ENCODE data around the gene MYO7A. TPM values are rescaled to one million over a fixed set of nuclear protein-coding genes. Genes with fewer than 3 reads are reported as not detected.

The MYO7A gene
- total and polyA plus RNA-seq, 2 of the 8 experiments (the other 6 are each of a cell fraction or from before 2014, with no cell fraction given), result 1.5 to 1.9 TPM

DNA sequence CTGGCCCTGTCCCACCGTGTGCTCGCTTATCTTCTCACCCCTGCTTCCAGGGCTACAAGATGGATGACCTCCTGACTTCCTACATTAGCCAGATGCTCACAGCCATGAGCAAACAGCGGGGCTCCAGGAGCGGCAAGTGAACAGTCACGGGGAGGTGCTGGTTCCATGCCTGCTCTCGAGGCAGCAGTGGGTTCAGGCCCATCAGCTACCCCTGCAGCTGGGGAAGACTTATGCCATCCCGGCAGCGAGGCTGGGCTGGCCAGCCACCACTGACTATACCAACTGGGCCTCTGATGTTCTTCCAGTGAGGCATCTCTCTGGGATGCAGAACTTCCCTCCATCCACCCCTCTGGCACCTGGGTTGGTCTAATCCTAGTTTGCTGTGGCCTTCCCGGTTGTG lies 86.5 kb downstream of the MYO7A start:
- Histone ChIP-seq H4K91ac (replicated peaks; ENCODE audit: insufficient read length, low read length) (no peak overlapping the region), H2BK5ac (ENCODE audit: low read depth, low read length) (no peak overlapping the region), H3K36me3 (ENCODE audit: control insufficient read depth in 2 of 4, insufficient read depth in 4 of 4, low read length in 3 of 4) (no peaks in the 10 kb centered on the region), H2BK12ac (ENCODE audit: low read depth, low read length) (no peak overlapping the region), H3K4me3 (ENCODE audit: extremely low read depth in 1 of 4, insufficient read depth in 2 of 4, low read depth in 3 of 4, low read length in 4 of 4) (no peak overlapping the region), H3K27me3 (replicated peaks in 1 of 4; ENCODE audit: control insufficient read depth in 3 of 4, extremely low read depth in 1 of 4, insufficient read depth in 3 of 4, low read length in 3 of 4) (no peaks in the 10 kb centered on the region), H3K4ac (replicated peaks; ENCODE audit: insufficient read length, low read depth, low read length) (no peak overlapping the region), H2BK120ac (replicated peaks; ENCODE audit: low read depth, low read length) (no peak overlapping the region), H3K4me1 (replicated peaks in 1 of 4; ENCODE audit: control insufficient read depth in 3 of 4, insufficient read depth in 4 of 4, low read length in 3 of 4) (no peaks in the 10 kb centered on the region), H2BK20ac (ENCODE audit: low read length) (no peak overlapping the region), H2AFZ (ENCODE audit: low read length) (no peak overlapping the region), H4K20me1 (replicated peaks in 1 of 2; ENCODE audit: control insufficient read depth in 1 of 2, insufficient read depth in 2 of 2, low read length in 2 of 2) (no peaks in the 10 kb centered on the region), H3K27ac (ENCODE audit: low read depth, low read length) (no peak overlapping the region), H3K23ac (ENCODE audit: insufficient read length) (no peak overlapping the region), H2BK15ac (ENCODE audit: low read length) (no peak overlapping the region), H3K79me1 (ENCODE audit: low read depth, low read length) (no peaks in the 10 kb centered on the region), H3K56ac (replicated peaks; ENCODE audit: insufficient read length, low read depth, low read length) (no peak overlapping the region), H4K5ac (ENCODE audit: insufficient read length, low read depth, low read length) (no peak overlapping the region), H4K8ac (ENCODE audit: extremely low read depth, insufficient read depth, low read length) (no peak overlapping the region), H3K9me3 (ENCODE audit: insufficient read depth in 2 of 2, low read depth in 1 of 2, low read length in 1 of 2) (no peaks in the 10 kb centered on the region), H3K14ac (ENCODE audit: insufficient read length) (no peak overlapping the region), H3K79me2 (ENCODE audit: control insufficient read depth in 1 of 2, insufficient read depth in 2 of 2, low read length in 2 of 2) (no peaks in the 10 kb centered on the region), H3K4me2 (ENCODE audit: insufficient read depth in 1 of 2, low read depth in 2 of 2, low read length in 2 of 2) (no peak overlapping the region), H3K23me2 (ENCODE audit: low read depth, low read length) (no peaks in the 10 kb centered on the region), H3K18ac (ENCODE audit: extremely low read depth, low read length) (no peak overlapping the region), H2AK5ac (ENCODE audit: low read depth, low read length) (peak overlapping the region; percentile 6; the same call in 1 of the 2 replicates), H3K9ac (replicated peaks in 1 of 4; ENCODE audit: extremely low read depth in 1 of 4, low read depth in 3 of 4, low read length in 3 of 4) (no peak overlapping the region)
- DNase-seq (ENCODE audit: low read depth in 1 of 2, low spot score in 2 of 2) (no peak), FAIRE-seq (no peak)
- ChIA-PET CTCF (ENCODE audit: partially characterized antibody) (interaction anchor here (1.1 to 2.6 kb wide), 5 partner anchors 14 to 25 kb away, joined by 3 to 6 read pairs (median 4); no protein-coding TSS in a partner anchor), POLR2A (ENCODE audit: partially characterized antibody) (no interaction called here)
- TF ChIP-seq CEBPB (IDR thresholded peaks at IDR 0.05; ENCODE audit: low read depth, low read length) (no peak), BRCA1 (IDR thresholded peaks at IDR 0.05; ENCODE audit: low read depth, low read length) (no peak), TBP (IDR thresholded peaks at IDR 0.05; ENCODE audit: low read depth, low read length) (no peak), JUND (IDR thresholded peaks at IDR 0.05; ENCODE audit: low read length) (no peak), SAP30 (IDR thresholded peaks at IDR 0.05; ENCODE audit: insufficient read depth, insufficient replicate concordance, low read length) (no peak), RFX5 (IDR thresholded peaks at IDR 0.05; ENCODE audit: borderline replicate concordance, low read depth, low read length) (no peak), CHD1 (IDR thresholded peaks at IDR 0.05; ENCODE audit: low read depth, low read length) (no peak), KDM4A (IDR thresholded peaks at IDR 0.05; ENCODE audit: low read depth, low read length, severe bottlenecking) (no peak), MAX (IDR thresholded peaks at IDR 0.05) (no peak), SUZ12 (IDR thresholded peaks at IDR 0.05; ENCODE audit: low read length) (no peak), CHD2 (IDR thresholded peaks at IDR 0.05; ENCODE audit: low read length) (no peak), POLR2A (IDR thresholded peaks at IDR 0.05; ENCODE audit: control extremely low read depth in 1 of 2, low read depth in 2 of 2, low read length in 2 of 2) (no peak), NANOG (IDR thresholded peaks at IDR 0.05; ENCODE audit: insufficient read depth, low read depth, low read length, poor library complexity, severe bottlenecking) (no peak)
- TF ChIP-seq, protein P1, sequence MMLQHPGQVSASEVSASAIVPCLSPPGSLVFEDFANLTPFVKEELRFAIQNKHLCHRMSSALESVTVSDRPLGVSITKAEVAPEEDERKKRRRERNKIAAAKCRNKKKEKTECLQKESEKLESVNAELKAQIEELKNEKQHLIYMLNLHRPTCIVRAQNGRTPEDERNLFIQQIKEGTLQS (IDR thresholded peaks at IDR 0.05; ENCODE audit: insufficient read depth, low read depth, low read length), result no peak
- 91% methylated on average over 9 of the region's 9 CpGs; no CpG with 5 or more reads in 1 of the 2 experiments for WGBS, 2 experiments (ENCODE audit: extremely low coverage in 1 of 2, insufficient coverage in 1 of 2, insufficient read length in 1 of 2, insufficient replicate concordance in 2 of 2, low coverage in 1 of 2, low lambda C conversion rate in 2 of 2, missing lambda C conversion rate in 1 of 2)
